NAMALWA (cell line): ENCODE data around the gene POLE.

Experiments
- DNase-seq: peaks from one replicate; pipeline ENCODE4 v3.0.0-alpha.2; 2015; ENCODE audit warnings: low spot score

POLE gene

DNA sequence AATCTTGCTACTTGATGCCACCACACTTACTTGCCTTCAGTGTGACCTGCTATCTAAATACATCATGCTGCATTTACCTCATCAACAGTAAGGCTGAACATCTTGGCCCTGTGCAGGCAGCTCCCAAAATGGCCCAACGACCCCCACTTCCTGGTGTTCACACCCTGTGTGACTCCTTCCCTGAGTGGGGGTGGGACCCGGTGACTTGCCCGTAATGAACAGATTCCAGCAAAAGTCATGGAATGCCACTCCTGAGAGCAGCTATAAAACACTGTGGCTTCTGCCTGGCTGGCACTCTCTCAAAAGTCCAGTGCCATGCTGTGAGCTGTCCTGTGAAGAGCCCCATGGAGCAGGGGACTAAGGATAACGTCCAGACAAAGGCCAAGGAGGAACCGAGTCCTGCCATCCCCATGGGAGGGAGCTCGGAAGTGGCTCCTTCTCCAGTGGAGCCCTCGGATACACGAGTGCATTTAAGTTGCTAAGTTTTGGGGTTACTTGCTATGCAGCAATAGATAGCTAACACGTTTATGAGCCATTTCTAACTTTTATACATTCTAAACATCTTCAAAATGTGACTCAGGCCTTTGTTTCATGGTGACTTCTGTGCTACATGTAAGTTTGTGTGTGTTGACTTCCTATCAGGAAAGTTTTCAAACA is 35.6 kb downstream of the POLE start:
- DNase-seq = no peak

DNA sequence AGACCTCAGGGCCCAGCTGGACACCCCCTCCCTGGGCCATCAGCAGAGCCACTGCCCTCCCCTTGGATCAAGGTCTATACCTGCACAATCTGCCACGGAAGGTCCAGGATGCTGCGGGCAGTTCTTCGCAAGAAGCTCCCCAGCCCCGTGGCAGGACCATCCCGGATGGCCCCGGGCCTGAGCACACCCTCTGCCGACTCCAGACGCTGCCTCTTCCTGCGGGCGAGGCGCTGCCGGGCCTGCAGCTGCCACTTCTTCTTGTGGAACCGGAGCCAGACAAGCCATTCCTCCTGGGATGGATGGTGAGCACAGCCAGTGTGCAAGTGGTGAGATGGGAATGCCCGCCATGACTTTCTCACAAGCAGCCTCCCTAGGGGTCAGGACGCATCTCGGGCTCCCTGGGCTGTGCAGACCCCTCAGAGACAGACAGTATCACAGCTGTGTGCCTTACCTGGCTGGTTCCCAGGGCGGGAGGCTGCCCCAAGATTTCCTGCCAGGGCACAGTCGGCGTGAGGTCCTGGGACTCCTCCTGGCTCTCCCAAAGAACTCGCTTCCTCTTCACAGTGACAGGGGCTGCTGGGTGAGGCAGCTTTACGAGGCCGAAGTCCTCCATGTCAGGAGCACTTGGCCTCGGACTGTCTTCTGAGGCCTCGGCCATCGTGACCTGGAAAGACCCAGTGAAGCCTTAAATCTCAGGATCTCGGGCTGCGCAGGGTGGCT is 37.8 kb downstream of the POLE start:
- DNase-seq = no peak

DNA sequence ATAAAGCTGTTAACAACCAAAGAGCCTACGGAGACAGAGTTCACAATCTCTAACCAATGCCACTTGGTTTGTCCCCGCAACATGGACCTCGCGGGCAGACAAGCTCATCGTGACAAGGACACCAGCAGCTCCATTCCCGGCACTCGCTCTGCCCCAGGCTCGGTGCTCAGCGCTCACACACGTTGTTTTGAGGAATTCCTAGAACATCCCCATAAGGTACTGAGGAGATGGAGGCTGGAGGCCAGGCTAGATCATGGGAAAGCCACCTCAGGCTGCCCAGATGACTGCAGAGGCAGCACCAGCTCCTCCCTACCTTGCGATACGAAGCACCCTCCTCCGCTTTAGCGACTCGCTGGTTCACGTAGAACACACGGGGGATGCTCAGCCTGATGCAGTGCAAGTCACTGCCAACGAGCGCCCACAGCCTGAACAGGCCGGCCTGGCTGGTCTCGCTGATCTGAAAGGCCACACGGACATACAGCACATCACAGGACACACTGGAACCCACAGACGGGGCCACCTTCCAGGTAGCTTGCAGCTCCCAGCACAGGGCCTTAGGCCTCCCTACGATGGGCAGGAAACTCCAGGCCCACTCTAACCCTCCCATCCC is 38.4 kb downstream of the POLE start:
- no peak for DNase-seq

DNA sequence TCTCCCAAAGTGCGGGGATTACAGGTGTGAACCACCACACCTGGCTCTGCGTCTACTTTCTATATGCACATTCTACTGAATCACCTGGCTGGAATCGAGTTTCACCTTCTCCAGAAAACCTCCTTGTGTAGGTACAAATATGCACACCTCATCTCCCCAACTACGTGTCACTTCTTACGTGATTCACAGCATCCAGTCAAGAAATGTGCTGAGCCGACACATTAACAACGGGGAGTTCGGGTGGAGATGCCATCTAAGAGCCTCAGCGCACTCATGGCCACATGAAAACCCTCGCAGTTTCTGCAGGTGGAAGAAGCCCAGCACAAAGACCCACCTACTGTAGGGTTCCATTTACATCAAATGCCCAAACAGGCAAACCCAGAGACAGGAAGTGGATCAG is 39.3 kb downstream of the POLE start:
- DNase-seq = no peak

DNA sequence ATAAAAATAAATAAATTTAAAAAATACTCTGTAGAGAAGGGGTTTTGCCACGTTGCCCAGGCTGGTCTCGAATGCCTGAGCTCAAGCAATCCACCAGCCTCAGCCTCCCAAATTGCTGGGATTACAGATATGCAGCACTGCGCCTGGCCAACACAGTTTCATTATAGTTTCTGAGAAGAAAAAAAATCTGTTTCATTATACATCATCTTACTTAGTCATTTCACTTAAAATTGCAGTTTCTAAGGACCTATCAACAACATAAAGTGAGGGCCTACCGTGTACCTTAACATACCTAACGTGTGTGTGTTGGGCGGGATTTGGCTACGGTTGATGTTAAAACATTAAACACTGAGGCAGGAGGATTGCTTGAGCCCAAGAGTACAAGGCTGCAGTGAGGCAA is 40.3 kb downstream of the POLE start:
- no peak for DNase-seq

DNA sequence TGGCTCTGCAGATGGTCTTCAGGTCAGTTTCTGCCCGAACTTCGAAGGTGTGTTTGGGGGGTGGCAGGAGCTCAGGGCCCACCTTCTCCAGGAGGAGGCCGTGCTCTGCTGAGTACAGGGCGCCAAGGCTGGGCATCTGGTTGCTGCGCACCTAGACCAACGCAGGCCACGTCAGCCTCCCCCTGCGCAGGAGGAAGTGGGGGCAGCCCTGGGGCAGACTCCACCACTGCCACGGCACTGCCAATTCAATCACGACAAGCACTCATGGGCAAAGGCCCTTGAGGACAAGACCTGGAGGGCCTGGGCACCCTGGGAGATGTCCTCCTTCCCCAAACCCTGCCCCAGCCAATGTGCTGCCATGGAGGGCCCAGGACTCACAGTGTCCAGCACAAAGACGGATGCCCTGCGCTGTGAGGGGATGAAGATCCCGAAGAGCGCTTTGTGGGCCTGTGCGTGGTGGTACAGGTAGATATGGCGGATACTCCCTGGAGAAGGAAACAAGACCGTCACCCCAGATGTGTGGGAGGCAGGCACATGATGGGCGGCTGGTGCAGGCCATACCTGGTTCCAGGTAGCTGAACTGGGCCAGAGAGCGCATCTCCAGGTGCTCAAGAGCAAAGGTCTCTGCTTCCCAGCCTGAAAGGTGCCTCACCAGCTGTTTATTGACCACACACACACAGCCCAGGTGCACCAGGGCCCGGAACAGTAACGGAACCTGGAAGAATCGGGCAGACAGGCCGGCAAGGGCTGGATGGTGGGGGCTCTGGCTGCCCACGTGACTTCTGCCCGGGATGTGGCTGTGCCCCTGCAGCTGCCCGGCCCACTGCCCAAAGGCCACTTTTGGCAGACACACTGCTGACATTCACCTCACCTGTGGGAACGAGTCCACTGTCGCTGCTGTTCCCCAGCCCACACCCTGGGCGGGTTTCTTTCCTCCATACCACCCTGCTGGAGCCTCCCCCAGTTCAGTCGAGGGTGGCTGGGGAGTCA is 44.0 kb downstream of the POLE start:
- no peak for DNase-seq

DNA sequence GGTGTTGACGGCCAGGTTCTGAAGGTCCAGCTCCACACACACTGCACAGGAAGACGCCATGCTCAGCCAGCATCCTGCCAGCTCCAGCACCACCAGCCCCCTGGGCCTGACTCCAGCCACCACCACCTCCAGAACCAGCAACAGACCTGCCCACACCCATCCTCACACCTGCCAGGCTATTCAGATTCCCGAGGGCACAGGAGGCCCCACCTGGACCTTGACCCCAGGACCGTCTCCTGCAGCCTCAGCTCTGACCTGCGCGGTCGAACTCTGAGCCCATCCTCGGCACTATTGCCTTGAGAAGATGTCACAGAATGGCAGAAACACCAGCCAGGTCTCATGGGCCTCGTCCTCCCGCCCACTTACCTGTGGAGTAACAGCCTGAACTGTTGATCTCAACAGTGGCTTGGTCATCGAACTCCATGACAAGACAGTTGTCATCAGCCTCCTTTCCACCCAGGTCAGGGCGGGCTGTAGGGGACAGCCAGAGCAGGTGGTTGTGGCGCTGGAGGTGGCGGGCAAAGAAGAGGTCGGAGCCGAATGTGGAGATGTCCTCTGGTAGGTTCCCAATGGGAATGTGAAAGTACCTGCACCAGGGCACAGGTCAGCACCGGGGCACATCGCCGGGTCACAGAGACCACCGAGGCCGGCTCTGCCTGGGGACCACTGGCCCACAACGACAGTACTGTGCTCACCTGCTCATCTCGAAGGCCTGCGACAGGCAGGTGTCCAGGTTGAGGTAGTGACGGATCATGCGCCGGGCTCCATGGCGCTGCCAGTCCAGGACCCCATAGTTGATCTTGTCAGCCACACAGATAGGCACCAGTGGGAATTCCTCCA is 45.1 kb downstream of the POLE start:
- no peak for DNase-seq

DNA sequence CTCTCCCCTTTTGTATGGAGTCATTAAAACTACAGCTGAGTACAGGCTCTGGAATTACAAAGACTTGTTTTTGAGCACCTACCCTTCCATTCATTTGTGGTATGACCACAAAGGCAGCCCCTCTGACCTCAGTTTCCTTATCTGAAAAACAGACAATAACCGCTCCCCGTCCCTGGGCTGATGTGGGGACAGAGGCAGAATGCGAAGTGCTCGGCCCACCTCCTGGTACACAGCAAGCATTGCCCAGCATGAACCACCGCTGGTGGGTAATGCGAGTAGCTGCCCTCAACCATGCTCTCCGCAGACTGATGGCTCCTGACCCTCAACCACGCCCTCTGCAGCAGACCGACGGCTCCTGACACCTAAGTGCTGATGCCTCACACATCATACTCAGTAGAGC is 46.2 kb downstream of the POLE start:
- no peak for DNase-seq

DNA sequence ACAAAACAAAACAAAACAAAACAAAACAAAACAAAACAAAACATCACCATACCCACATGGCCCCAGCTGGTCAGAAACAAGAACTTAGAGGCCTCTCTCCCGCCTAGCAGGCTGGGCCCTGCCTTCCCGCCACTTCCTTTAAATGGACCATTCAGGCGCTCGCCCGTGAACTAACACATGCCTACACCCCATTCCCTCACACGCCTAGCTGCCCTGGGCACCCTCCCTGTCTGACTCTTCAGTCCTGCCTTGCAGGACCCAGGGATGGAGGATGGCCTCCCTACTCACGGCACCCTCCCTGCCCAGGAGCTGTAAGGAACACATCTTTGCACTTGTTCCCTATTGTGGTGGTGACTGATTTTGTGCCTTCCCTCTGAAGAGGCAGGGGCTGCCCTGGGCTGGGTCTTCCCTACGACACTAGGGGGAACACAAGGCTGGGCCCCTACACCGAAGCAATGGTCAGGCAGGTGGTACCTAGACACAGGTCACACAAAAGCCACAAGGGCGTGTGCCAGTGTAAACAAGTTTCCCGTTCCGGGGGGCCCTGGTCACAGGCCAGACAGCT is 47.1 kb downstream of the POLE start:
- no peak for DNase-seq

DNA sequence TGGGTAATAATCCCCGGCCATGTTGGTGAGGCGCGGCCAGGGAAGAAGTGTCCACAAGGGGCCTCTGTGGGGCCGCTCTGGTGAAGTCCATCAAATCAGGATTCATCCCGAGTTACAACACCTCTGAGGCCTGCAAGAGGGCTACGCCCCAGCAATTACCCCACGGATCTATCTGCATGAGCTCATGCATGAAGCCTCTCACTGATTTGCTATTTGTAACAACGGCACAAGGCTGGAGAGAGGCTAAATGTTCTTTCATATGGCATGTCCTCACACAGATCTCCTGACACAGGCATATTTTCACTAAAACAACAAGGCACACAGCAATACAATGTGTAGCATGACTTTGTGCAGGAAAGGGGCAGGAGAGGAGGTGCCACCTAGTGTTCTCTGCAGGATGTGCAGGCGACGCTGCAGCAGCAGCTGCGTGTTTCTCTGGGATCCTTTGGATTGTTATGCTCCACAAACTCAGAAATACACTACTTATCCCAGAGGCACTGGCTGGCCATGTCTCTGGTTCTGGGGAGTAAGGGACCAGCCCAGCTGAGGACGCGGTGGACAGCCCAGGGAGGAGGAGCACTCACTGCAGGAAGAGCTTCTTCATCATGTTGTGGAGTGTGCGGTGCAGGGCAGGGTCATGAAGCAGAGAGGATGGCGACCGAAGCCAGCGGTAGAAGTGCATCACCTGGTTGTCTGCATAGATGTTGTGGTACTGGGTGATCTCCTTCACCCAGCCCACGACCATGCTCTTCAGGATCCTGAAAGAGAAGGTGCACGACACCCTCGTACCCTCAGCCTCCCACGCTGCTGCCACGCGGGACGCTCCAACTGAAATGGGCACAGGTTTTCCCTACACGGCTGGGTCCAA is 48.4 kb downstream of the POLE start:
- DNase-seq = peak; percentile 48

DNA sequence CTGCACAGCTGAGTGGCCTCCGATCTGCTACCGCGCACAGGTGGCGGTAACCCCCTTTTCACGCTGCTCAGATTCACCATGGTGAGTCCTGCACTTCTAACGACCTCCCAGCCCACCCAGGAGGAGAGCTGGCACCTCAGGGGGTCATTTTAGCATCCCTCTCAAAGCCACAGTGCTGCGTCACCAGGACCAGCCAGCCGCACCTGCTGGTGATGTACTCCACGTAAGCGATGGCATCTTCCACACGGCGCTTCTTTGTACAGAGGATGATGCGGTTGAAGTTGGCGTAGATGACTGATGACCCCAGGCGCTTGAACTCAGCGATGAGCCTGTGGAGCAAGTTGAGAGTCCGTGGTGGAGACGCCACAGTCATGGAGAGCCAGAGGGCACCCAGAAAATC is 49.3 kb downstream of the POLE start:
- no peak for DNase-seq

DNA sequence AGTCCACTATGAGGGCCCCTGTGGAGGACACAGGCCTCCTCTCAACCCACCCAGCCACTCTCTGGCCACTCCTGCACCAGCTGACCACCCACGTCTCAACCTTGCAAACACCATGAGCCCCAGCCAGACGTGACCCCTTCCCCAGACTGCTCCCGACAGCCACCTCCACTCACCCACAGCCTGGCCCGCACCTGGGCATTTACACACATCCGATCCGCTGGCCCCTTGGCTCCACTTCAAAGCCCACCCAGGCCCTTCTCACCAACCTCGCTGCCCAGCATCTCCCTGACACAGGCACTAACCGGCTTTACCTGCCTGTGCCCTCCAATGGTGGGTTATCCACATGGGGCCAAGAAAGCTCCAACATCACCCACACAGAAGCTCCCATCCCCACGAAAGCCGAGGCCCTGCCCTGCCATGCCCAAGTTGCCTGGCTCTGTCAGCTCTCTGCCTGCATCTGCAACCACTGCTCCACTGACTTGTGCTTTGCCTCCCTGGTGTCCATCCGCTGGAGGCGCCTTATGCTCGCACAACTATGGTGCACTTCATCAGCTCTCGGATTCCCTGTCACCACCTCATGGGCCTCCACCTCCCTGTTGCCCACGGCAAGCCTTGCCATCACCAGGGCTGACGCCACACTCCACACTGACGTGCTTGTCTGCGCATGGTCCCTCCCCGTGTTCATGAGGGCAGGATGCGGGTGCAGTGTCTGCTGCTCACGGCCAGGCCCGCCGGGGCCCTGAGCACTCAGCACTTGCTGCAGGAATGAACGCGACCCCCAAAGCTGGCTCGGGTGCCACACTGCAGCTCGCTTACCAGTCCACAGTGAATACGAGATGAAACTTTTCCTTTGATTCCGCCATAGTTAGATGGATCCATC is 51.8 kb downstream of the POLE start:
- no peak for DNase-seq

DNA sequence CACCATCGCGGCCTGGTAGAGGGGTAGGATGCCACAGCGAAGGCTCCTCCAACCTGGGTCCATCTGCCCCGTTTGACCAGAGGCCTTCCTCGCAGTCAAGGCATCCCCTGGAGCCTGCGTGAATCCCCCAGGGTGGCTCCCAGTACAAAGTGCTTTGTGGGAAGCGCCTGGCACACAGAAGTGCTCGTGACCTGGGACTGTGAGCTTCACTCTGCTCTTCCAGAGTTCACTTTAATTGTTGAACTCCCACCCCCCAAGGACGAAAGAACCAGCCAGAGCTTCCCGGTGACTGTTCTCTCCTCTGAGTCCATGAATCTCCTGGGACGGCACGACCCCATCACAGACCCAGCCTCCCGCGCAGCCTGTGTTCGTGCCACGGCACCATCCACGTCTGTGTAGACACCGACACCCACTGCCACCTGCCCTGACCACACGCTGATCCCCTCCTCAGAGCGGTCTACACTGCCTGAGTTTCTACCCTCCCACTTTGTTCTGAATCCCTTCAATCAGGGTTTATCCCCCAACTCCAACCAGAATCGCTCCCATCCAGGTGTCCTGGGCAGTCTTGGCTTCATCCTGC is 52.6 kb downstream of the POLE start:
- DNase-seq = no peak

DNA sequence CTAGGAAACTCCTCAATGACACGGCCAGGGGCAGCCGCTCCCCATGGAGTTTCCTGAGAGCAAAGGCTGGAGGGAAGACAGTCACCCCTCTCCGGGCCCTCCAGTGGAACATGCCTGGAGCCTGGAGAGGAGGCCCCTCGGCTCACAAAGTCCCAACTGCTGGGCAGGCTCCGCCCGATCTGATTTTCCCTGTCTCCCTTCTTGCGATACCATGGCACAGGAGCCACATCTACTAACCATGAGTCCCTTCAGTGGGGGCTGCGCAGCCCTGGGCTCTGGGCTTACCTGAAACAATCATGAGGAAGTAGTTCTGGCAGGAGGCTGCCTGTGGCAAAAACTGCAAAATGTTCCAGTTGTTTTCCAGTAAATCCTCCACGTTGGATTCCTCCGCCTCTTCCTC is 53.2 kb downstream of the POLE start:
- DNase-seq = no peak

DNA sequence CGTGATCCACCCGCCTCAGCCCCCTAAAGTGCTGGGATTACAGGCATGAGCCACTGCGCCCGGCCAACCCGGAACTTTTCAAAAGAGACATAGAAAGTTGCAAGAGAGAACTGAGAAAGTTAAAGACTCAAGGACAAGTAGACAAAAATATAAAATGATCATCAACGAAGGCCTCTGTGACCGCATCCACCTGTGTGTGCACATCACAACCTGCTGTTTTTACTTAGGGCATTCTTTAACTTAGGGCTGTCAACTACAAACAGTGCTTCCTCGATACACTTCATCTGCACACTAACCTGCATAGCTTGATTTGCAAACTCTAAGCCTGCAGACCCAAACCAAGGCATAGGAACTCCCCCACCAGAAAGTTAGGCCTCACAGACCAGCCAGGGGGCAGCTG is 53.7 kb downstream of the POLE start:
- DNase-seq = no peak

DNA sequence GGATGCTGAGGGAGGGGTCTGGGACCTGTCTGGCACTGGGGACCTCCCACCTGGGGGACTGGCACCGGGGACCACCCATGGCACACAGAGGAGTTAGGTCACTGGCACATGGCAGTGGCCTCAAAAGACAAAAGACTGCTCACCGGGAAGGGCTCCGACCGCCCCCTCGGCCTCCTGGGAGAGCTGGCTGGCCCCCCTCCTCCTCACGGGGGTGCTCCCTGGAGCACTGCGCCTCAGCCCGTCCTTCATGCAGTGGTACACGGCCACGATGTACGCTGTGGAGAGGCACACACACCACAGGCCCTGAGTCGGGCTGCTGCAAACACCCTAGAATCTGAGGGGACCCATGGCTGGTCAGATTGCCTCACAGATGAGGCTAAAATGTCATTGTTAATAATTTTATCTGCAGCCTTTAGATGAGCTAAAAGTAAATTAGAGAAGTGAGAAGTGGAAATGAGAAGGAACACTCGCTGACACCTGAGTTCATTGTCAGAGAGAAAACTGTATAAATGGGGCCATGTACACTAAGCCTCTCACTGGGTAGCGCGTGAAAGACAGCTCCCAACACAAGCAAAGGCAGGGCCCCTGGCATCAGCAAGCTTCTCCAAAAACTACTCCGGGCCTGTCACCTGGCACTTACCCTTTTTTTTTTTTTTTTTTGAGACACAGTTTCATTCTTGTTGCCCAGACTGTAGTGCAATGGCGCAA is 54.5 kb downstream of the POLE start:
- DNase-seq = no peak

DNA sequence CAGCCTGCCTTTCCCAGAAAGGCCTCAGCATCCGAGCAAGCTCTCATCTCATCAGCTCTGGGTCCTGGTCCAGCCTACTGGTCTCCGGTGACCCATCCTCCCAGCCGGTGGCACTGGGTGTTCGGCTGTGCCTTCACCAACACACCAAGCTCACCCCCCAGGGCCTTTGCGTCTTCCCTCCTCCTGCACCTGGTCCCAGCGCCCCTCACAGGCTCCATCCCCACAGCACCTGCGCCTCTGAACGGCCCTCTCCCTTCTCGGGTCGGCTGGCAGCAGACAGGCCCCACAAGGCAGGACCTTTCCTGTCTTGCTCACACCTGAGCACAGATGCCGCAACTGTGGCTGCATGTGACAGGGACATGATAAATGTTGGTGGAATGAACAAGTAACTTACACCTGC is 55.5 kb downstream of the POLE start:
- no peak for DNase-seq

DNA sequence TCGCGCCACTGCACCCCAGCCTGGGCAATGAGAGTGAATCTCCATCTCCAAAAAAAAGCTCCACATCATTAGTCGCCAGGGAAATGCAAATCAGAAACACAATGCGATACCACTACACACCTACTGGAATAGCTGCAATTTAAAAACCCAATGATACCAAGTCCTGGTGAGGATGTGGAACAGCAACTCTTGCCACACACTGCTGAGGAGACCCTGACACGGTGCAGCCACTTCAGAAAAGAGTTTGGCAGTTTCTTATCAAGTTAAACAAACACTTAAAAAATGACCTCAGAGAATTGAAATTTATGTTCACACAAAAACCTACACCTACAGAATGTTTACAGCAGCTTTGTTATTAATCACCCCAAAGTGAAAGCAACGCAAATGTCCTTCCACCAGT is 56.5 kb downstream of the POLE start:
- no peak for DNase-seq
